Stimulated activated CD4-positive, alpha-beta T cell treated with anti-CD3 and anti-CD28 coated beads, Interleukin-4, amount 100 ng/mL, for 1 hour (primary cell): Measurements from ENCODE around the gene LRRC8E.
"Not testable (repeated sequence)": the region's sequence is repeated elsewhere in the genome, so short reads cannot be mapped to it uniquely, and the experiment has no call there.

Experiments
- DNase-seq: peaks from one replicate; pipeline ENCODE4 v3.0.0-alpha.2; 2020

LRRC8E gene

GRCh38 chr19:7921967-7922835 is 33.9 kb downstream of the LRRC8E start:
- no peak for DNase-seq

GRCh38 chr19:7922836-7923195 is 34.5 kb downstream of the LRRC8E start:
- no peak for DNase-seq

GRCh38 chr19:7923295-7924191 is 35.2 kb downstream of the LRRC8E start:
- DNase-seq, result no peak

GRCh38 chr19:7924241-7924640 is 35.9 kb downstream of the LRRC8E start:
- DNase-seq, result no peak

GRCh38 chr19:7924651-7925170 is 36.4 kb downstream of the LRRC8E start:
- DNase-seq, result no peak

GRCh38 chr19:7925171-7925851 is 37.0 kb downstream of the LRRC8E start:
- DNase-seq, result peak; percentile 81

GRCh38 chr19:7926021-7926726 is 37.9 kb downstream of the LRRC8E start, which contains the start of gene CTXN1:
CTXN1 (minus strand) TSS chr19:7926135; CDS start chr19:7925538, 597 bp downstream.
- DNase-seq, result peak; percentile 83

GRCh38 chr19:7926727-7927604 is 38.7 kb downstream of the LRRC8E start:
- no peak for DNase-seq

- DNase-seq, result no peak
Measured at GRCh38 chr19:7927605-7928333, 39.5 kb downstream of the LRRC8E start.

- DNase-seq, result no peak
Measured at GRCh38 chr19:7928334-7928706, 40.0 kb downstream of the LRRC8E start.

- DNase-seq, result peak; percentile 60
Measured at GRCh38 chr19:7928741-7929701, 40.7 kb downstream of the LRRC8E start.

GRCh38 chr19:7930030-7930429 is 41.7 kb downstream of the LRRC8E start:
- DNase-seq, result not testable (repeated sequence)

GRCh38 chr19:7930765-7931164 is 42.5 kb downstream of the LRRC8E start:
- no peak for DNase-seq

- no peak for DNase-seq
Measured at GRCh38 chr19:7931221-7932061, 43.1 kb downstream of the LRRC8E start.

GRCh38 chr19:7932276-7932929 is 44.1 kb downstream of the LRRC8E start:
- DNase-seq, result no peak

GRCh38 chr19:7932930-7933300 is 44.6 kb downstream of the LRRC8E start:
- DNase-seq, result no peak

GRCh38 chr19:7933411-7933810 is 45.1 kb downstream of the LRRC8E start:
- no peak for DNase-seq
